ENCODE data around the gene KAZN.

Gene KAZN

GRCh38 chr1:15020943-15021745, 422.7 kb downstream of the KAZN start:
- peaks cover 23 to 35% of the 10 kb centered on the region in 2 experiments for H3K4me1 ChIP-seq (ENCODE audit: control insufficient read depth in 1 of 2, insufficient read depth in 2 of 2, low read length in 2 of 2)
- peaks cover 2 to 5% of the 10 kb centered on the region in 2 experiments for H3K36me3 ChIP-seq (ENCODE audit: control insufficient read depth in 1 of 2, insufficient read depth in 2 of 2, low read length in 2 of 2)
- peak overlapping the region; percentile 28 for H4K91ac ChIP-seq (ENCODE audit: low read depth, low read length)
- peaks cover 11% of the 10 kb centered on the region for H3K79me1 ChIP-seq (ENCODE audit: low read length)
- no peak overlapping the region for H2AK5ac ChIP-seq (ENCODE audit: low read length)
- H3K27ac ChIP-seq (ENCODE audit: low read depth, low read length) = no peak overlapping the region
- H3K18ac ChIP-seq (ENCODE audit: low read length) = peak overlapping the region; percentile 56
- no peak overlapping the region for H3K4ac ChIP-seq (ENCODE audit: low read depth, low read length)
- peak overlapping the region; percentile 37 for H2BK120ac ChIP-seq (ENCODE audit: insufficient read depth, low read length, poor library complexity)
- H3K14ac ChIP-seq (ENCODE audit: low read length) = peak overlapping the region; percentile 13
- H4K12ac ChIP-seq (ENCODE audit: low read depth, low read length) = no peak overlapping the region
- peak; percentile 27 to 50 for DNase-seq
- H3K4me2 ChIP-seq (ENCODE audit: low read length) = no peak overlapping the region
- no peaks in the 10 kb centered on the region for H3K9me3 ChIP-seq (ENCODE audit: insufficient read depth, low read depth, low read length)
- H3K9ac ChIP-seq (ENCODE audit: low read length) = no peak overlapping the region
- WGBS (ENCODE audit: extremely low coverage, insufficient coverage, insufficient read length) = no CpG with 5 or more reads among the region's 18 CpGs
- no peak overlapping the region for H3K23ac ChIP-seq (ENCODE audit: low read length)
- no peak overlapping the region for H4K8ac ChIP-seq (ENCODE audit: low read depth, low read length)
- peaks cover 5% of the 10 kb centered on the region for H3K79me2 ChIP-seq (ENCODE audit: control insufficient read depth, insufficient read depth, low read length, poor library complexity)
- no peak overlapping the region for H3K4me3 ChIP-seq (ENCODE audit: low read depth, low read length)
- no peaks in the 10 kb centered on the region for H3K27me3 ChIP-seq (ENCODE audit: insufficient read depth, low read length)
- peak overlapping the region; percentile 18 for H2BK12ac ChIP-seq (ENCODE audit: low read length)
- H2AFZ ChIP-seq (ENCODE audit: insufficient read depth, low read length, poor library complexity) = no peak overlapping the region
- no peak overlapping the region for H2BK5ac ChIP-seq (ENCODE audit: low read depth, low read length, poor library complexity)

- no peak overlapping the region for H2BK120ac ChIP-seq (ENCODE audit: insufficient read depth, low read length, poor library complexity)
- DNase-seq = no peak
- H3K9me3 ChIP-seq (ENCODE audit: insufficient read depth, low read depth, low read length) = no peaks in the 10 kb centered on the region
- no peak overlapping the region for H4K8ac ChIP-seq (ENCODE audit: low read depth, low read length)
- H3K14ac ChIP-seq (ENCODE audit: low read length) = no peak overlapping the region
- no peak overlapping the region for H3K4ac ChIP-seq (ENCODE audit: low read depth, low read length)
- no peak overlapping the region for H2AK5ac ChIP-seq (ENCODE audit: low read length)
- H3K4me1 ChIP-seq (ENCODE audit: control insufficient read depth in 1 of 2, insufficient read depth in 2 of 2, low read length in 2 of 2) = peaks cover 23 to 35% of the 10 kb centered on the region in 2 experiments
- no peak overlapping the region for H3K9ac ChIP-seq (ENCODE audit: low read length)
- H3K79me1 ChIP-seq (ENCODE audit: low read length) = peaks cover 11% of the 10 kb centered on the region
- H3K4me2 ChIP-seq (ENCODE audit: low read length) = no peak overlapping the region
- no peaks in the 10 kb centered on the region for H3K27me3 ChIP-seq (ENCODE audit: insufficient read depth, low read length)
- no peak overlapping the region for H2AFZ ChIP-seq (ENCODE audit: insufficient read depth, low read length, poor library complexity)
- peaks cover 5% of the 10 kb centered on the region for H3K79me2 ChIP-seq (ENCODE audit: control insufficient read depth, insufficient read depth, low read length, poor library complexity)
- no peak overlapping the region for H3K27ac ChIP-seq (ENCODE audit: low read depth, low read length)
- peak overlapping the region; percentile 29 for H4K91ac ChIP-seq (ENCODE audit: low read depth, low read length)
- H4K12ac ChIP-seq (ENCODE audit: low read depth, low read length) = no peak overlapping the region
- no peak overlapping the region for H3K4me3 ChIP-seq (ENCODE audit: low read depth, low read length)
- H3K18ac ChIP-seq (ENCODE audit: low read length) = peak overlapping the region; percentile 56
- peaks cover 2% of the 10 kb centered on the region in 2 experiments for H3K36me3 ChIP-seq (ENCODE audit: control insufficient read depth in 1 of 2, insufficient read depth in 2 of 2, low read length in 2 of 2)
- no CpG with 5 or more reads among the region's 10 CpGs for WGBS (ENCODE audit: extremely low coverage, insufficient coverage, insufficient read length)
- H2BK5ac ChIP-seq (ENCODE audit: low read depth, low read length, poor library complexity) = no peak overlapping the region
- H3K23ac ChIP-seq (ENCODE audit: low read length) = no peak overlapping the region
- no peak overlapping the region for H2BK12ac ChIP-seq (ENCODE audit: low read length)
These were observed 423.6 kb downstream of the KAZN start for GRCh38 chr1:15022048-15022447.

DNA sequence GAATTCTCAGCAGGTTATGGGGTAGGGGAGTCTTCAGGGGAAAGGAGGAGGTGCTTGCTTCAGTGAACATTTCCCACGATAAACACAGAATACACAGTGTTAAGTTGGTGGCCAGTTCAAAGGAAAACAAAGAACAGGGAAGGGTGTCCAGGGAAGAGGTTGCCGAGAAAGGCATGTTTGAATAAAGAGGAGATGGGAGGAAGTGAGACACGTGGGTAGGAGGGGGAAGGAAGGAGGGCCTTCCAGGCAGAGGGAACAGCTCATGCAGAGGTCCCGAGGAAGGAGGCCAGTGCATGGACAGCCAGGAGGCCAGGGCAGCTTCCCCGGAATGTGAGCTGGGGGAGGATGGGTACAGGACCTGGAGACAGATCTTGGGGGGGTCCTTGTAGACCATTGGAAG, 424.7 kb downstream of the KAZN start:
- Histone ChIP-seq H3K23ac (ENCODE audit: low read length) (no peak overlapping the region), H2BK12ac (ENCODE audit: low read length) (peak overlapping the region; percentile 32), H3K79me1 (ENCODE audit: low read length) (peaks cover 13% of the 10 kb centered on the region), H3K4me3 (ENCODE audit: low read depth, low read length) (no peak overlapping the region), H4K8ac (ENCODE audit: low read depth, low read length) (no peak overlapping the region), H3K27me3 (ENCODE audit: insufficient read depth, low read length) (no peaks in the 10 kb centered on the region), H2BK120ac (ENCODE audit: insufficient read depth, low read length, poor library complexity) (peak overlapping the region; percentile 28), H2AFZ (ENCODE audit: insufficient read depth, low read length, poor library complexity) (no peak overlapping the region), H3K79me2 (ENCODE audit: control insufficient read depth, insufficient read depth, low read length, poor library complexity) (peaks cover 5% of the 10 kb centered on the region), H3K27ac (ENCODE audit: low read depth, low read length) (no peak overlapping the region), H3K4me1 (ENCODE audit: control insufficient read depth in 1 of 2, insufficient read depth in 2 of 2, low read length in 2 of 2) (peaks cover 27 to 41% of the 10 kb centered on the region in 2 experiments), H4K91ac (ENCODE audit: low read depth, low read length) (peak overlapping the region; percentile 34), H4K12ac (ENCODE audit: low read depth, low read length) (no peak overlapping the region), H3K9me3 (ENCODE audit: insufficient read depth, low read depth, low read length) (no peaks in the 10 kb centered on the region), H3K4ac (ENCODE audit: low read depth, low read length) (no peak overlapping the region), H3K14ac (ENCODE audit: low read length) (peak overlapping the region; percentile 29), H3K36me3 (ENCODE audit: control insufficient read depth in 1 of 2, insufficient read depth in 2 of 2, low read length in 2 of 2) (peaks cover 2% of the 10 kb centered on the region in 2 experiments), H2AK5ac (ENCODE audit: low read length) (peak overlapping the region; percentile 37), H2BK5ac (ENCODE audit: low read depth, low read length, poor library complexity) (no peak overlapping the region), H3K18ac (ENCODE audit: low read length) (peak overlapping the region; percentile 57), H3K9ac (ENCODE audit: low read length) (no peak overlapping the region), H3K4me2 (ENCODE audit: low read length) (no peak overlapping the region)
- no peak for DNase-seq
- no CpG with 5 or more reads among the region's 5 CpGs for WGBS (ENCODE audit: extremely low coverage, insufficient coverage, insufficient read length)

- Histone ChIP-seq H4K91ac (ENCODE audit: low read depth, low read length) (no peak overlapping the region), H3K4ac (ENCODE audit: low read depth, low read length) (no peak overlapping the region), H3K36me3 (ENCODE audit: control insufficient read depth in 1 of 2, insufficient read depth in 2 of 2, low read length in 2 of 2) (peaks cover 2% of the 10 kb centered on the region in 2 experiments), H3K27me3 (ENCODE audit: insufficient read depth, low read length) (no peaks in the 10 kb centered on the region), H3K27ac (ENCODE audit: low read depth, low read length) (no peak overlapping the region), H2BK12ac (ENCODE audit: low read length) (no peak overlapping the region), H3K9me3 (ENCODE audit: insufficient read depth, low read depth, low read length) (no peaks in the 10 kb centered on the region), H3K9ac (ENCODE audit: low read length) (no peak overlapping the region), H4K8ac (ENCODE audit: low read depth, low read length) (no peak overlapping the region), H3K23ac (ENCODE audit: low read length) (no peak overlapping the region), H4K12ac (ENCODE audit: low read depth, low read length) (no peak overlapping the region), H3K79me2 (ENCODE audit: control insufficient read depth, insufficient read depth, low read length, poor library complexity) (peaks cover 5% of the 10 kb centered on the region), H3K14ac (ENCODE audit: low read length) (no peak overlapping the region), H2AFZ (ENCODE audit: insufficient read depth, low read length, poor library complexity) (no peak overlapping the region), H3K4me1 (ENCODE audit: control insufficient read depth in 1 of 2, insufficient read depth in 2 of 2, low read length in 2 of 2) (peaks cover 27 to 44% of the 10 kb centered on the region in 2 experiments), H2AK5ac (ENCODE audit: low read length) (peak overlapping the region; percentile 35), H2BK5ac (ENCODE audit: low read depth, low read length, poor library complexity) (no peak overlapping the region), H3K4me3 (ENCODE audit: low read depth, low read length) (no peak overlapping the region), H3K4me2 (ENCODE audit: low read length) (no peak overlapping the region), H3K18ac (ENCODE audit: low read length) (no peak overlapping the region), H2BK120ac (ENCODE audit: insufficient read depth, low read length, poor library complexity) (no peak overlapping the region), H3K79me1 (ENCODE audit: low read length) (peaks cover 13% of the 10 kb centered on the region)
- WGBS (ENCODE audit: extremely low coverage, insufficient coverage, insufficient read length) = no CpG with 5 or more reads among the region's 8 CpGs
- DNase-seq = no peak
These were observed 425.5 kb downstream of the KAZN start for GRCh38 chr1:15023976-15024375.
